ENCODE results near the gene ARSD.

- TF ChIP-seq CREB1 (CRISPR knock-in tag; IDR thresholded peaks at IDR 0.05) (no peak), ATF2 (CRISPR knock-in tag; IDR thresholded peaks at IDR 0.05; ENCODE audit: borderline replicate concordance, low read depth) (no peak), SMAD4 (CRISPR knock-in tag; IDR thresholded peaks at IDR 0.05) (no peak), ATF3 (CRISPR knock-in tag; conservative IDR thresholded peaks at IDR 0.05) (no peak), USF1 (CRISPR knock-in tag; IDR thresholded peaks at IDR 0.05) (no peak)
- TF ChIP-seq, protein P1, sequence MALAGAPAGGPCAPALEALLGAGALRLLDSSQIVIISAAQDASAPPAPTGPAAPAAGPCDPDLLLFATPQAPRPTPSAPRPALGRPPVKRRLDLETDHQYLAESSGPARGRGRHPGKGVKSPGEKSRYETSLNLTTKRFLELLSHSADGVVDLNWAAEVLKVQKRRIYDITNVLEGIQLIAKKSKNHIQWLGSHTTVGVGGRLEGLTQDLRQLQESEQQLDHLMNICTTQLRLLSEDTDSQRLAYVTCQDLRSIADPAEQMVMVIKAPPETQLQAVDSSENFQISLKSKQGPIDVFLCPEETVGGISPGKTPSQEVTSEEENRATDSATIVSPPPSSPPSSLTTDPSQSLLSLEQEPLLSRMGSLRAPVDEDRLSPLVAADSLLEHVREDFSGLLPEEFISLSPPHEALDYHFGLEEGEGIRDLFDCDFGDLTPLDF (CRISPR knock-in tag; IDR thresholded peaks at IDR 0.05) = no peak
- TF ChIP-seq, protein P2, sequence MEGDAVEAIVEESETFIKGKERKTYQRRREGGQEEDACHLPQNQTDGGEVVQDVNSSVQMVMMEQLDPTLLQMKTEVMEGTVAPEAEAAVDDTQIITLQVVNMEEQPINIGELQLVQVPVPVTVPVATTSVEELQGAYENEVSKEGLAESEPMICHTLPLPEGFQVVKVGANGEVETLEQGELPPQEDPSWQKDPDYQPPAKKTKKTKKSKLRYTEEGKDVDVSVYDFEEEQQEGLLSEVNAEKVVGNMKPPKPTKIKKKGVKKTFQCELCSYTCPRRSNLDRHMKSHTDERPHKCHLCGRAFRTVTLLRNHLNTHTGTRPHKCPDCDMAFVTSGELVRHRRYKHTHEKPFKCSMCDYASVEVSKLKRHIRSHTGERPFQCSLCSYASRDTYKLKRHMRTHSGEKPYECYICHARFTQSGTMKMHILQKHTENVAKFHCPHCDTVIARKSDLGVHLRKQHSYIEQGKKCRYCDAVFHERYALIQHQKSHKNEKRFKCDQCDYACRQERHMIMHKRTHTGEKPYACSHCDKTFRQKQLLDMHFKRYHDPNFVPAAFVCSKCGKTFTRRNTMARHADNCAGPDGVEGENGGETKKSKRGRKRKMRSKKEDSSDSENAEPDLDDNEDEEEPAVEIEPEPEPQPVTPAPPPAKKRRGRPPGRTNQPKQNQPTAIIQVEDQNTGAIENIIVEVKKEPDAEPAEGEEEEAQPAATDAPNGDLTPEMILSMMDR (IDR thresholded peaks at IDR 0.05) = 0 out of 2 replicates have a peak, but pooled peaks have one; percentile 26
- TF ChIP-seq, protein P3, sequence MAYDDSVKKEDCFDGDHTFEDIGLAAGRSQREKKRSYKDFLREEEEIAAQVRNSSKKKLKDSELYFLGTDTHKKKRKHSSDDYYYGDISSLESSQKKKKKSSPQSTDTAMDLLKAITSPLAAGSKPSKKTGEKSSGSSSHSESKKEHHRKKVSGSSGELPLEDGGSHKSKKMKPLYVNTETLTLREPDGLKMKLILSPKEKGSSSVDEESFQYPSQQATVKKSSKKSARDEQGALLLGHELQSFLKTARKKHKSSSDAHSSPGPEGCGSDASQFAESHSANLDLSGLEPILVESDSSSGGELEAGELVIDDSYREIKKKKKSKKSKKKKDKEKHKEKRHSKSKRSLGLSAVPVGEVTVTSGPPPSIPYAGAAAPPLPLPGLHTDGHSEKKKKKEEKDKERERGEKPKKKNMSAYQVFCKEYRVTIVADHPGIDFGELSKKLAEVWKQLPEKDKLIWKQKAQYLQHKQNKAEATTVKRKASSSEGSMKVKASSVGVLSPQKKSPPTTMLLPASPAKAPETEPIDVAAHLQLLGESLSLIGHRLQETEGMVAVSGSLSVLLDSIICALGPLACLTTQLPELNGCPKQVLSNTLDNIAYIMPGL (CRISPR knock-in tag; IDR thresholded peaks at IDR 0.05) = no peak
- TF ChIP-seq, protein P4, sequence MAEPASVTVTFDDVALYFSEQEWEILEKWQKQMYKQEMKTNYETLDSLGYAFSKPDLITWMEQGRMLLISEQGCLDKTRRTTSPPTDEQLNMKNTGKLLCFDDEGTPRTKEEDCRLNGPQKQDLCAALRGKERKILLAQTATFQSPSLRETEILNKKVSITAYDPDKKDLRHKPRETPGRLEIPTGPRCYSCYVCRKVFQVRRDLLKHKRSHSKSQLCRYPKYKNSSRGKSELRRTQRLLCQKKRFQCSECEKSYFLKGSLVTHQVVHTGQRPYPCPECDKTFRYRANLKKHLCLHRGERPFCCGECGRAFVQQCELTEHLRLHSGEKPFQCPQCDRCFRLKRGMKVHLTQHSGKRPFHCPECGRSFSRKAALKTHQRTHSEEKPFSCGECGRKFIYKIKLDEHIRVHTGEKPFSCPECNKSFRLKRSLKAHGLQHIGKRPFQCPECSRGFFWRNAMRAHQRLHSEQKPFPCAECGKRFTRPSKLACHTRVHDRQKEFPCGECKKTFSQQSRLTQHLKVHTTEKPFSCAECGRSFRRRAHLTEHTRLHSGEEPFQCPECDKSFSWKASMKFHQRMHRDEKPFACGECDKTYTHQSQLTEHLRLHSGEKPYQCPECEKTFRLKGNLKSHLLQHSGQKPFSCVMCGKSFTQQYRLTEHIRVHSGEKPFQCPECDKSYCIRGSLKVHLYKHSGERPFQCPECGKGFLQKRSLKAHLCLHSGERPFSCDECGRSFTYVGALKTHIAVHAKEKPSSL (CRISPR knock-in tag; conservative IDR thresholded peaks at IDR 0.05) = no peak
Measured at GRCh38 chrX:2875798-2876399, 53.2 kb downstream of the ARSD start.
